ENCODE measurements around the gene ABCA7.
"Not testable (repeated sequence)": the region's sequence is repeated elsewhere in the genome, so short reads cannot be mapped to it uniquely, and the experiment has no call there.

Gene ABCA7

GRCh38 chr19:1017115-1017905 is 22.6 kb upstream of the ABCA7 start:
- DNase-seq: no peak

- no peak for DNase-seq
Observed at GRCh38 chr19:1017906-1018305, 22.0 kb upstream of the ABCA7 start.

- no peak for DNase-seq
Observed at GRCh38 chr19:1018393-1018792, 21.5 kb upstream of the ABCA7 start.

GRCh38 chr19:1018932-1019615 is 20.8 kb upstream of the ABCA7 start:
- DNase-seq: no peak

- no peak for DNase-seq
Observed at GRCh38 chr19:1019616-1019961, 20.3 kb upstream of the ABCA7 start.

- DNase-seq: no peak
Observed at GRCh38 chr19:1019980-1020867, 19.7 kb upstream of the ABCA7 start.

GRCh38 chr19:1020868-1021425 is 19.0 kb upstream of the ABCA7 start, which contains the start of gene TMEM259:
Gene TMEM259, minus strand, starts transcription at chr19:1021123. Its CDS starts 127 bp downstream, at chr19:1020996.
- DNase-seq: peak; percentile 98

GRCh38 chr19:1023883-1024188 is 16.1 kb upstream of the ABCA7 start:
- DNase-seq: not testable (repeated sequence)

- DNase-seq: not testable (repeated sequence)
Observed at GRCh38 chr19:1025080-1025479, 14.8 kb upstream of the ABCA7 start.

GRCh38 chr19:1025960-1026782 is 13.7 kb upstream of the ABCA7 start, which contains the start of gene CNN2:
Gene CNN2, plus strand, starts transcription at chr19:1026608. Its CDS starts 54 bp downstream, at chr19:1026662.
- peak; percentile 83 for DNase-seq

GRCh38 chr19:1026783-1027649 is 12.9 kb upstream of the ABCA7 start:
- peak; percentile 30 for DNase-seq

GRCh38 chr19:1027650-1028061 is 12.3 kb upstream of the ABCA7 start:
- no peak for DNase-seq

GRCh38 chr19:1028062-1028926 is 11.6 kb upstream of the ABCA7 start:
- DNase-seq: peak; percentile 92

GRCh38 chr19:1032264-1032867 is 7.5 kb upstream of the ABCA7 start:
- DNase-seq: no peak

- DNase-seq: no peak
Observed at GRCh38 chr19:1035998-1036621, 3.8 kb upstream of the ABCA7 start.

- no peak for DNase-seq
Observed at GRCh38 chr19:1037621-1038064, 2.3 kb upstream of the ABCA7 start.

- DNase-seq: no peak
Observed at GRCh38 chr19:1038978-1039645, 795 bp upstream of the ABCA7 start.

GRCh38 chr19:1040476-1041271 is 767 bp downstream of the ABCA7 start:
- DNase-seq: peak; percentile 89

All from HCEC 1CT (cell line).